Measurements from ENCODE around the gene ZSWIM2. TPM values are rescaled to one million over a fixed set of nuclear protein-coding genes. Genes with fewer than 3 reads are reported as not detected.

The ZSWIM2 gene
- total and polyA plus RNA-seq, 2 experiments from 2014 or later, result not detected

DNA sequence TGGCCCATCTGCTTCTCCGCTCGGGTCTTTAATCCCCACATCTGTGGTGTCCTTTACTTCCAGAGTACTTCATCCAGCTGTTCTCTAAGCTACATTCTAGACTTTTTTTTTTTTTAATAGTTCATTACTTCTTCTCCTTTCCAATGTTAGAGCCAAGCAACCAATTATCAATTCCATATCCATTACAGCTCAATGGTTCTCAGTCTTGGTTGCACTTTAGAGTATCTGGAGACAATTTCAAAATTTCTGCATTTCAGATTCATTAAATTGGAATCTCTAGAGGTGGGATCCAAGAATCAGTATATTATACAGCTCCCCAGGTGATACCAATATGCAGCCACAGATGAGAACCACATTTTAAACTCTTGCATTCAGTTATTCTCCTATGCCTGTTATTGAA, 43.9 kb upstream of the ZSWIM2 start:
- Mint-ChIP-seq H3K27ac (no peak overlapping the region), H3K4me1 (no peaks in the 10 kb centered on the region), H3K9me3 (peaks cover 8% of the 10 kb centered on the region; the same call in 2 of the 3 replicates), H3K27me3 (ENCODE audit: insufficient read depth, low read depth, poor library complexity) (peaks cover 6% of the 10 kb centered on the region), H3K4me3 (no peak overlapping the region), H3K36me3 (ENCODE audit: low read depth) (no peaks in the 10 kb centered on the region; the same call in 2 of the 3 replicates)
- H2AFZ ChIP-seq, result no peak overlapping the region
- no peak overlapping the region for H3K4me2 ChIP-seq
- TF ChIP-seq ZNF114 (CRISPR knock-in tag; IDR thresholded peaks at IDR 0.05) (no peak), NANOG (IDR thresholded peaks at IDR 0.05; ENCODE audit: borderline replicate concordance) (no peak)
- TF ChIP-seq, protein P1, sequence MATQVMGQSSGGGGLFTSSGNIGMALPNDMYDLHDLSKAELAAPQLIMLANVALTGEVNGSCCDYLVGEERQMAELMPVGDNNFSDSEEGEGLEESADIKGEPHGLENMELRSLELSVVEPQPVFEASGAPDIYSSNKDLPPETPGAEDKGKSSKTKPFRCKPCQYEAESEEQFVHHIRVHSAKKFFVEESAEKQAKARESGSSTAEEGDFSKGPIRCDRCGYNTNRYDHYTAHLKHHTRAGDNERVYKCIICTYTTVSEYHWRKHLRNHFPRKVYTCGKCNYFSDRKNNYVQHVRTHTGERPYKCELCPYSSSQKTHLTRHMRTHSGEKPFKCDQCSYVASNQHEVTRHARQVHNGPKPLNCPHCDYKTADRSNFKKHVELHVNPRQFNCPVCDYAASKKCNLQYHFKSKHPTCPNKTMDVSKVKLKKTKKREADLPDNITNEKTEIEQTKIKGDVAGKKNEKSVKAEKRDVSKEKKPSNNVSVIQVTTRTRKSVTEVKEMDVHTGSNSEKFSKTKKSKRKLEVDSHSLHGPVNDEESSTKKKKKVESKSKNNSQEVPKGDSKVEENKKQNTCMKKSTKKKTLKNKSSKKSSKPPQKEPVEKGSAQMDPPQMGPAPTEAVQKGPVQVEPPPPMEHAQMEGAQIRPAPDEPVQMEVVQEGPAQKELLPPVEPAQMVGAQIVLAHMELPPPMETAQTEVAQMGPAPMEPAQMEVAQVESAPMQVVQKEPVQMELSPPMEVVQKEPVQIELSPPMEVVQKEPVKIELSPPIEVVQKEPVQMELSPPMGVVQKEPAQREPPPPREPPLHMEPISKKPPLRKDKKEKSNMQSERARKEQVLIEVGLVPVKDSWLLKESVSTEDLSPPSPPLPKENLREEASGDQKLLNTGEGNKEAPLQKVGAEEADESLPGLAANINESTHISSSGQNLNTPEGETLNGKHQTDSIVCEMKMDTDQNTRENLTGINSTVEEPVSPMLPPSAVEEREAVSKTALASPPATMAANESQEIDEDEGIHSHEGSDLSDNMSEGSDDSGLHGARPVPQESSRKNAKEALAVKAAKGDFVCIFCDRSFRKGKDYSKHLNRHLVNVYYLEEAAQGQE (IDR thresholded peaks at IDR 0.05; ENCODE audit: unreplicated experiment), result no peak
- H3K79me2 ChIP-seq (replicated peaks; ENCODE audit: insufficient read depth), result no peaks in the 10 kb centered on the region
- H3K9me2 ChIP-seq (ENCODE audit: insufficient read depth), result no peaks in the 10 kb centered on the region
- ATAC-seq (no peak), DNase-seq (ENCODE audit: low spot score) (no peak)
- H4K20me1 ChIP-seq (replicated peaks; ENCODE audit: insufficient read depth), result no peaks in the 10 kb centered on the region
- H3K4me1 ChIP-seq (ENCODE audit: insufficient read depth), result no peaks in the 10 kb centered on the region
- no peaks in the 10 kb centered on the region for H3F3A ChIP-seq (replicated peaks; ENCODE audit: low read depth)
- H3K4me3 ChIP-seq, result no peak overlapping the region
- H3K27me3 ChIP-seq (ENCODE audit: insufficient read depth), result no peaks in the 10 kb centered on the region
- H3K27ac ChIP-seq (ENCODE audit: low read depth), result no peak overlapping the region
- no peaks in the 10 kb centered on the region for H3K36me3 ChIP-seq (ENCODE audit: insufficient read depth)

DNA sequence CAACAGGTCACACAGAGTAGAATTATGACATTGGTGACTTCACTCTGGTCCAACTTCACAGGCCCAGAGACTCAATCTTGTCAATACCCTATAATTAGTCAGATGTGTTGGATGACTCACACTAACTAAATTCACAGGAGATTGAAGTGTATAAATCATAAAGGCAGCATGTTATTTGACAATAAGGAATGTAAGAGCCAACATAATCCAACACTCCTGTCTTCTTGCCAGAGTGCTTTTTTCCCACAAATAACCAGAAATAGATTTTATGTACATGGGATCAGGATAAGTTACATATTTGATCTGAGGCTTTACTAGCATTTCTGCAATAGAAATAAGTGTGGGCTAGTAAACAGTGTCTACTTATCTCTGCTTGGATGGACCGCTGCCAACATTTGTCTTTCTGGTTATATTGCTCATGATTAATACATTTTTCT, 42.2 kb upstream of the ZSWIM2 start:
- Histone ChIP-seq H3K27me3 (ENCODE audit: insufficient read depth) (no peaks in the 10 kb centered on the region), H3F3A (replicated peaks; ENCODE audit: low read depth) (no peaks in the 10 kb centered on the region), H3K27ac (ENCODE audit: low read depth) (no peak overlapping the region), H4K20me1 (replicated peaks; ENCODE audit: insufficient read depth) (no peaks in the 10 kb centered on the region), H3K9me2 (ENCODE audit: insufficient read depth) (no peaks in the 10 kb centered on the region), H3K79me2 (replicated peaks; ENCODE audit: insufficient read depth) (no peaks in the 10 kb centered on the region), H3K4me2 (no peak overlapping the region), H3K4me1 (ENCODE audit: insufficient read depth) (no peaks in the 10 kb centered on the region), H2AFZ (no peak overlapping the region), H3K36me3 (ENCODE audit: insufficient read depth) (no peaks in the 10 kb centered on the region), H3K4me3 (no peak overlapping the region)
- peaks cover 4% of the 10 kb centered on the region; the same call in 1 of the 3 replicates for H3K9me3 Mint-ChIP-seq
- H3K4me3 Mint-ChIP-seq, result no peak overlapping the region
- peaks cover 3% of the 10 kb centered on the region for H3K27me3 Mint-ChIP-seq (ENCODE audit: insufficient read depth, low read depth, poor library complexity)
- ATAC-seq (no peak), DNase-seq (ENCODE audit: low spot score) (no peak)
- H3K4me1 Mint-ChIP-seq, result no peaks in the 10 kb centered on the region
- no peak overlapping the region for H3K27ac Mint-ChIP-seq
- H3K36me3 Mint-ChIP-seq (ENCODE audit: low read depth), result no peaks in the 10 kb centered on the region; the same call in 2 of the 3 replicates
- TF ChIP-seq EZH2 (IDR thresholded peaks at IDR 0.05; ENCODE audit: low read depth, unreplicated experiment) (no peak), CREB1 (CRISPR knock-in tag; IDR thresholded peaks at IDR 0.05; ENCODE audit: low read depth) (no peak), NANOG (IDR thresholded peaks at IDR 0.05; ENCODE audit: borderline replicate concordance) (no peak), ZNF331 (CRISPR knock-in tag; IDR thresholded peaks at IDR 0.05; ENCODE audit: low read depth) (no peak), JUNB (IDR thresholded peaks at IDR 0.05; ENCODE audit: unreplicated experiment) (no peak)
- TF ChIP-seq, protein P2, sequence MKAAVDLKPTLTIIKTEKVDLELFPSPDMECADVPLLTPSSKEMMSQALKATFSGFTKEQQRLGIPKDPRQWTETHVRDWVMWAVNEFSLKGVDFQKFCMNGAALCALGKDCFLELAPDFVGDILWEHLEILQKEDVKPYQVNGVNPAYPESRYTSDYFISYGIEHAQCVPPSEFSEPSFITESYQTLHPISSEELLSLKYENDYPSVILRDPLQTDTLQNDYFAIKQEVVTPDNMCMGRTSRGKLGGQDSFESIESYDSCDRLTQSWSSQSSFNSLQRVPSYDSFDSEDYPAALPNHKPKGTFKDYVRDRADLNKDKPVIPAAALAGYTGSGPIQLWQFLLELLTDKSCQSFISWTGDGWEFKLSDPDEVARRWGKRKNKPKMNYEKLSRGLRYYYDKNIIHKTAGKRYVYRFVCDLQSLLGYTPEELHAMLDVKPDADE (IDR thresholded peaks at IDR 0.05), result no peak
- TF ChIP-seq, protein P3, sequence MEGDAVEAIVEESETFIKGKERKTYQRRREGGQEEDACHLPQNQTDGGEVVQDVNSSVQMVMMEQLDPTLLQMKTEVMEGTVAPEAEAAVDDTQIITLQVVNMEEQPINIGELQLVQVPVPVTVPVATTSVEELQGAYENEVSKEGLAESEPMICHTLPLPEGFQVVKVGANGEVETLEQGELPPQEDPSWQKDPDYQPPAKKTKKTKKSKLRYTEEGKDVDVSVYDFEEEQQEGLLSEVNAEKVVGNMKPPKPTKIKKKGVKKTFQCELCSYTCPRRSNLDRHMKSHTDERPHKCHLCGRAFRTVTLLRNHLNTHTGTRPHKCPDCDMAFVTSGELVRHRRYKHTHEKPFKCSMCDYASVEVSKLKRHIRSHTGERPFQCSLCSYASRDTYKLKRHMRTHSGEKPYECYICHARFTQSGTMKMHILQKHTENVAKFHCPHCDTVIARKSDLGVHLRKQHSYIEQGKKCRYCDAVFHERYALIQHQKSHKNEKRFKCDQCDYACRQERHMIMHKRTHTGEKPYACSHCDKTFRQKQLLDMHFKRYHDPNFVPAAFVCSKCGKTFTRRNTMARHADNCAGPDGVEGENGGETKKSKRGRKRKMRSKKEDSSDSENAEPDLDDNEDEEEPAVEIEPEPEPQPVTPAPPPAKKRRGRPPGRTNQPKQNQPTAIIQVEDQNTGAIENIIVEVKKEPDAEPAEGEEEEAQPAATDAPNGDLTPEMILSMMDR (conservative IDR thresholded peaks at IDR 0.05; ENCODE audit: low read depth in 2 of 2), result no peak
